ENCODE results near the gene PHF13. TPM values are rescaled to one million over a fixed set of nuclear protein-coding genes. Genes with fewer than 3 reads are reported as not detected.
A peak's percentile ranks its signal among the peaks of the same experiment; 100 is the strongest.

Gene PHF13
- total and polyA plus RNA-seq, 2 experiments from 2014 or later, result 9.6 to 11.4 TPM

GRCh38 chr1:6668503-6668902 is 55.0 kb downstream of the PHF13 start:
- WGBS (ENCODE audit: low lambda C conversion rate, missing lambda C conversion rate), result 97% methylated on average over 9 of the region's 9 CpGs
- DNase-seq (ENCODE audit: low spot score), result no peak
- no peaks in the 10 kb centered on the region for H3K27me3 ChIP-seq
- H3K9me2 ChIP-seq (replicated peaks; ENCODE audit: insufficient read depth), result no peaks in the 10 kb centered on the region
- no peak overlapping the region for H2AFZ ChIP-seq
- TF ChIP-seq CTCF (IDR thresholded peaks at IDR 0.05; ENCODE audit: poor library complexity) (no peak), EZH2phosphoT487 (IDR thresholded peaks at IDR 0.05; ENCODE audit: low read depth, severe bottlenecking, unreplicated experiment) (no peak)
- no peaks in the 10 kb centered on the region for H4K20me1 ChIP-seq (ENCODE audit: insufficient read depth, poor library complexity, severe bottlenecking)
- no peak overlapping the region for H3K27ac ChIP-seq
- H3K4me1 ChIP-seq (ENCODE audit: insufficient read depth), result no peaks in the 10 kb centered on the region
- no peaks in the 10 kb centered on the region for H3K79me2 ChIP-seq
- no peak overlapping the region for H3K4me2 ChIP-seq
- H3K4me3 ChIP-seq, result no peak overlapping the region
- H3K9me3 ChIP-seq (ENCODE audit: low read depth), result no peaks in the 10 kb centered on the region
- no peaks in the 10 kb centered on the region for H3K36me3 ChIP-seq (replicated peaks; ENCODE audit: insufficient read depth, low read depth)

GRCh38 chr1:6672558-6672957 is 59.0 kb downstream of the PHF13 start:
- no peaks in the 10 kb centered on the region for H3K36me3 ChIP-seq (replicated peaks; ENCODE audit: insufficient read depth, low read depth)
- no peak overlapping the region for H3K4me3 ChIP-seq
- no peaks in the 10 kb centered on the region for H3K9me2 ChIP-seq (replicated peaks; ENCODE audit: insufficient read depth)
- H3K79me2 ChIP-seq, result no peaks in the 10 kb centered on the region
- TF ChIP-seq CTCF (IDR thresholded peaks at IDR 0.05; ENCODE audit: poor library complexity) (no peak), EZH2phosphoT487 (IDR thresholded peaks at IDR 0.05; ENCODE audit: low read depth, severe bottlenecking, unreplicated experiment) (no peak), EZH2 (IDR thresholded peaks at IDR 0.05; ENCODE audit: borderline replicate concordance) (no peak)
- H3K4me2 ChIP-seq, result no peak overlapping the region
- no peaks in the 10 kb centered on the region for H4K20me1 ChIP-seq (ENCODE audit: insufficient read depth, poor library complexity, severe bottlenecking)
- H3K27ac ChIP-seq, result peak overlapping the region; percentile 47
- no peaks in the 10 kb centered on the region for H3K27me3 ChIP-seq
- H3K9me3 ChIP-seq (ENCODE audit: low read depth), result no peaks in the 10 kb centered on the region
- peak; percentile 50 for DNase-seq (ENCODE audit: low spot score)
- no peaks in the 10 kb centered on the region for H3K4me1 ChIP-seq (ENCODE audit: insufficient read depth)
- WGBS (ENCODE audit: low lambda C conversion rate, missing lambda C conversion rate), result 53% methylated on average over 2 of the region's 2 CpGs
- H2AFZ ChIP-seq, result no peak overlapping the region

Other genes starting within 250 kb of the PHF13 start
- gene ACOT7, start 220.0 kb upstream of the PHF13 start, total RNA-seq, result 20.3 and 25.8 TPM in 2 replicates
- 38.1 and 39.9 TPM in 2 replicates for gene ACOT7, start 220.0 kb upstream of the PHF13 start, polyA plus RNA-seq
- 0.27 and 0.44 TPM in 2 replicates for gene HES2, start 193.8 kb upstream of the PHF13 start, total RNA-seq
- gene HES2, start 193.8 kb upstream of the PHF13 start, polyA plus RNA-seq, result 0.36 and 1.2 TPM in 2 replicates
- 21.4 and 31.1 TPM in 2 replicates for gene ESPN, start 189.0 kb upstream of the PHF13 start, total RNA-seq
- 48.4 and 65.7 TPM in 2 replicates for gene ESPN, start 189.0 kb upstream of the PHF13 start, polyA plus RNA-seq
- gene TNFRSF25, start 147.6 kb upstream of the PHF13 start, total RNA-seq, result 4.8 and 14.0 TPM in 2 replicates
- gene TNFRSF25, start 147.6 kb upstream of the PHF13 start, polyA plus RNA-seq, result 7.1 and 16.9 TPM in 2 replicates
- gene PLEKHG5, start 122.1 kb upstream of the PHF13 start, total RNA-seq, result 11.6 and 13.3 TPM in 2 replicates
- 9.3 and 11.5 TPM in 2 replicates for gene PLEKHG5, start 122.1 kb upstream of the PHF13 start, polyA plus RNA-seq
- 21.6 and 25.1 TPM in 2 replicates for gene NOL9, start 59.2 kb upstream of the PHF13 start, total RNA-seq
- gene NOL9, start 59.2 kb upstream of the PHF13 start, polyA plus RNA-seq, result 7.8 and 13.7 TPM in 2 replicates
- gene TAS1R1, start 58.4 kb upstream of the PHF13 start, total RNA-seq, result not detected in 2 replicates
- not detected in 2 replicates for gene TAS1R1, start 58.4 kb upstream of the PHF13 start, polyA plus RNA-seq
- 22.9 and 24.3 TPM in 2 replicates for gene ZBTB48, start 33.7 kb upstream of the PHF13 start, total RNA-seq
- 24.8 and 25.3 TPM in 2 replicates for gene ZBTB48, start 33.7 kb upstream of the PHF13 start, polyA plus RNA-seq
- gene KLHL21, start 10.9 kb upstream of the PHF13 start, total RNA-seq, result 17.7 and 20.6 TPM in 2 replicates
- gene KLHL21, start 10.9 kb upstream of the PHF13 start, polyA plus RNA-seq, result 16.7 and 20.0 TPM in 2 replicates
- gene THAP3, start 11.1 kb downstream of the PHF13 start, total RNA-seq, result 13.0 and 13.2 TPM in 2 replicates
- gene THAP3, start 11.1 kb downstream of the PHF13 start, polyA plus RNA-seq, result 18.9 and 26.5 TPM in 2 replicates
- 35.3 and 47.9 TPM in 2 replicates for gene DNAJC11, start 88.1 kb downstream of the PHF13 start, total RNA-seq
- 39.5 and 43.0 TPM in 2 replicates for gene DNAJC11, start 88.1 kb downstream of the PHF13 start, polyA plus RNA-seq
- 89.0 and 111 TPM in 2 replicates for gene CAMTA1, start 171.7 kb downstream of the PHF13 start, total RNA-seq
- 145 and 151 TPM in 2 replicates for gene CAMTA1, start 171.7 kb downstream of the PHF13 start, polyA plus RNA-seq